Peyer's patch (tissue), 4 donors: ENCODE measurements around the gene PLCL2.

Source experiments
- CTCF ChIP-seq, 6 experiments: fragments of 450-650 bp in 4 of 6; fragments of 200-600 bp in 2 of 6; sonication (generic) in 1 of 6; IDR thresholded peaks; one replicate each; pipeline ENCODE4 v1.5.1; 2017 to 2019; ENCODE audit warnings: antibody characterized with exemption in 6 of 6, mild to moderate bottlenecking in 3 of 6, moderate library complexity in 1 of 6
- POLR2A ChIP-seq, 2 donors: fragments of 450-650 bp; IDR thresholded peaks; one replicate each; pipeline ENCODE4 v1.5.1; 2017; ENCODE audit warnings: antibody characterized with exemption in 2 of 2, mild to moderate bottlenecking in 2 of 2, moderate library complexity in 2 of 2

GRCh38 chr3:17088602-17089313 is 204.0 kb downstream of the PLCL2 start:
- no peak for TF ChIP-seq CTCF (IDR thresholded peaks at IDR 0.05)
- TF ChIP-seq POLR2A (IDR thresholded peaks at IDR 0.05): no peak
